Fibroblast of upper back skin (primary cell): ENCODE data around the gene MKRN2.
"Not testable (repeated sequence)": the region's sequence is repeated elsewhere in the genome, so short reads cannot be mapped to it uniquely, and the experiment has no call there.

Experiments used
- DNase-seq: peaks from one replicate; pipeline ENCODE4 v3.0.0-alpha.2; 2013

Gene MKRN2, protein sequence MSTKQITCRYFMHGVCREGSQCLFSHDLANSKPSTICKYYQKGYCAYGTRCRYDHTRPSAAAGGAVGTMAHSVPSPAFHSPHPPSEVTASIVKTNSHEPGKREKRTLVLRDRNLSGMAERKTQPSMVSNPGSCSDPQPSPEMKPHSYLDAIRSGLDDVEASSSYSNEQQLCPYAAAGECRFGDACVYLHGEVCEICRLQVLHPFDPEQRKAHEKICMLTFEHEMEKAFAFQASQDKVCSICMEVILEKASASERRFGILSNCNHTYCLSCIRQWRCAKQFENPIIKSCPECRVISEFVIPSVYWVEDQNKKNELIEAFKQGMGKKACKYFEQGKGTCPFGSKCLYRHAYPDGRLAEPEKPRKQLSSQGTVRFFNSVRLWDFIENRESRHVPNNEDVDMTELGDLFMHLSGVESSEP

DNA sequence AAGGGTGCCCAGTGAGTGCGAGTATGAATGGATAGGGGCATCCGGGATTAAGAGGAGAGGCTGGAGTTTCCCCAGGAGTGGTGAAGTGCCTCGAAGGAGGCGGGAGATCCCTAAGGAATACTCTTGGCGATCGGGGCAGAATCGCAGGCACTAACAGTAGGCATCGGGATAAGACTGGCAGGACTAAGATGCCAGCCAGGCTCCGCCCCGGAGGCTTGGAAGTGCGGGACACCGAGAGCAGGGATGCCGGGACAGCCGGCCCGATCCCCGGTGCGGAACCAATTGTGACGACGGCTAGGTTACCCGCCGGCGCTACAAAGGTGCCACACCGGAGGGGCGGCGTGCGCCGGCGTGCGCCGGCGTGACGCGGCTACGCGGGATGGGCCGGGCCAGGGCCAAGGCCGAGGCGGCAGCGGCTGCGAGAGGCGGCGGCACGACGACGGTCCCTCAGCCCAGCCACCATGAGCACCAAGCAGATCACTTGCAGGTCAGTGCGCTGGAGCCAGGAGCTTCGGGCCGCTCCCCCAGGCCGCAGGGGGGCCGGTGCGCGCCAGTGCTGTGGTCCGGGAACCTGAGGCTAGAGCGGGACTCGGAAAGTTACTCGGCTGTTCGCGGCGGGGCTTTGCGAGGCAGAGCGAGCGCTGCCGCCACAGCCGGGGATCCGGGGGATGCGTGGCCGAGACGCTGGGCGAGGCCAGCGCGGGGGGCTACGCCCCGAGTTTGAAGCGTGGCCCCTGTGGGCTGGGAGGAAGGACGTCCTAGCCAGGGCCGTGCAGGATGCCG is at the start of gene MKRN2:
Gene MKRN2 (plus strand): TSS at position 398 of the 783 bp plus-strand sequence. CDS start 64 bp downstream, at position 462.
- peak; percentile 79 for DNase-seq

DNA sequence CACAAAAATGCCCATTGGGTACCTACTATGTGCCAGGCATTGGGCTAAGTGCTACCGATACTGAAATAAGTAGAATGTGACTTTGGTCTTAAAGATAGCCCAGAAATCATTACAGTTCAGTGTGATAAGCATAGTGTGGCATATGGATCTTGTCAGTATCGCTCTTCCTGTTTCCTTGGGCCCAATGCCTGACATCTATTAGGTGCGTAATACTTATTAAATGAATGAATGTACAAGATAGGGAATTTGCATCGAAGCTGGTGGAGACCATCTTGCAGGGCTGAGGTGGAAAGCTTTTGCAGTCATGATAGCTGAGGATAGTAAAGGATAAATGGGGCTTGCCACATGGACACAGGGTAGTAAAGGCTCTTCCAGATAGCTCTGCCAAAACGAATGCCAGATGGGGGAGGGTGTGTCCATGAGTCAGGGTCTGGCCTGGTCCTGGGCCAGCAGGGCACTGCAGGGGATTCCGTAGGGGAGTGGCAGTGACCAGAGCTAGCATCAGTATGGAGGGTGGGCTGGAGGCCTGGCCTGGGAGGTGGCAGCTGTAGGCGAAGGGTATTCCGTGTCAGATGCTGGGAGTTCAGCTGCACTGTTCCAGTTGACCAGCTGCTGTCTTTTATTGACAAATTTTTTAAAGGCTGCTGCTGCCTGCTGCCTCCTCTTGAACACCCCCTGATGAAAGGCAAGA is 49.2 kb upstream of the MKRN2 start:
- DNase-seq = peak; percentile 71

DNA sequence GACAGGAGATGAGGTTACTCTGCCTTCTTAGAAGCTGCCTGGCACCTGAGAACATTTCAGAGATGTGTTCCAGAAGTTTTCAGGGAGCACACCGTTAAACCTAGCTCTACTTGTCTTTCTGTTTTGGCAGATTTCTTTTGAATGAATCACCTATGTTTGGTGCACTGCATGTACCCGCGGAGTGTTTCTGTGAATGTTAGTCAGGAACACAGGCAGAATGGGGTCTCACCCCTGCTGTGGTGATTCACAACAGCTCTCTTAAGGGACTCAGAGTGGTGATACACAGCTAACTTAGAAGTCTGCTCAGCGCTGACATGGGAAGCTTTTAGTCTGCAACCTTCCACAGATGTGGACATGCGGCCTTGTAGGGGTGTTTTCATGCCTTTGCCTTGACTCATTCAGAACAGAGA is 48.6 kb upstream of the MKRN2 start:
- peak; percentile 99 for DNase-seq

DNA sequence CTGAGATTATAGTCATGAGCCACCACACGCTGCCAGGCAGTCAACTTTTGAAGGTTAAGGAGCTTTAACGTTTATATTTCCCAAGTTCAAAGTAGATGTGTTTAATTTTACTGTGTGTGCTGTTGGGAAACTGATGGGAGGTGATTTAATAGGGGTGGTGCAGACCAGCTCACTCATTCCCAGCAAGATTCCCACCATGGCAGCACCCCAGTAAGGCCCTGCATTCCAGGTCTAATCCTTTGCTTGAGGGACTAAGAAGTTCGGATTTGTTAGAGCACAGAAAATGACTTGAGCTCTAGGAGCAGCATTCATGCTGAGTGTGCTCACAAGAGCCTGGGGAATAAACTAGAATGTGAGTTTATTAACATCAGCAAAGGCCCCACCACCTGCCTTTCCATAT is 47.4 kb upstream of the MKRN2 start:
- no peak for DNase-seq

DNA sequence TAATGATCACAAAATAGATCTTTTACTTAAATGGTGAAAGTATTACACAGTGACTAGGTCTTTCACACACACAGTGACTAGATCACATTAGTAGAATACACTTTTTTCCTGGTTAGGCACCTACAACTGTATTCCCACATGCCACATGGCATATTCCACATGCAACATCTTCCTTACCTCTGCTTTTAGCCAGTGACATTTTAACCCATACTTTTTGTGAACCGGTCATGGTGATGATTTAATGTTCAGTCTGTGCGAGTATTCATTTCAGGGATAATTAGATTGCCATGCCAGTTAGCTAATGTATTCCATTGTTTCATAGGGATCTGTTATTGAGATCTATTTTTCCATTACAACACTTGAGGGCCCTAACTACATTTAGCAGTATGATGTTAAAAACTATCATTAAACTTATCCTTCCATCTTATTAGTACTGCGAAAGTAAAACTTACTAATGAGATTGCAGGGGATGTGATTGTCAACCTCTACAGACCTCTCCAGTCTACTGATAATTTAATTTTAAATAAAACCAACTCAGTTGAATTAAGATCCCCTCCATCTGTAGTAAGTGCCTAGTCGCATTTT is 44.3 kb upstream of the MKRN2 start:
- no peak for DNase-seq

DNA sequence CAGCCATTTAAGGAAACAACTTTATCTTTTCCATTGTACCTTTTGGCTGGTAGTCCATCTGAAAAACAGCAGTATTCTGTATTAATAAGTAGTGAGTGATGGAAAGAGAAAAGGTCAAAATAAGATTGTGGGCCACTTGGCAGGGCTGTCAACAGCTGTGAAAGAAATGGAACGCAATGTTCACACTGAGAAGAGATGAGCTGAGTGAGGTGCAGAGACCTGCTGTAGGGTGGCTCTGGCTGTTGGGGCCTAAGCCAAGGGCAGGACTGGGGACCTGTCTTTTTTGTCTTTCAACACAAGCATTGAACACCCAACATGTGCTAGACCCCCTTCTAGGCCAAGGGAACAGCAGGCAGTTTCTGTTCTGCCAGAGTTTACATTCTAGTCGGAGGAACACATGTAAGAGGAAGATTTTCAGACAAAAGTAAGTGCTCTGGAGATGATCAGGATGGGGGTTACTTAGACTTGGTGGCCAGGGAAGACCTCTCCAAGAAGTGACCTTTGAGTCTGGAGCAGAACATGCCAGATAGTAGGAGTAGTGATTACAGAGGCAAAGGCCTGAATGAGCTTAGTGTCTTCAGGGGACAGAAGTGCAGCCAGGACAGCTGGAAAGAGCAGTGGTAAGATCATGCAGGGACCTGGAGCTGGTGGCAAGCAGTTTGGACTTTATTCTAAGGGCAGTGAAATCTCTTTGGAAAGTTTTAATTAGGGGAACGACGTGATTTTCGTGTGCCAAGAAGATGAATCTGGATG is 43.0 kb upstream of the MKRN2 start:
- no peak for DNase-seq

DNA sequence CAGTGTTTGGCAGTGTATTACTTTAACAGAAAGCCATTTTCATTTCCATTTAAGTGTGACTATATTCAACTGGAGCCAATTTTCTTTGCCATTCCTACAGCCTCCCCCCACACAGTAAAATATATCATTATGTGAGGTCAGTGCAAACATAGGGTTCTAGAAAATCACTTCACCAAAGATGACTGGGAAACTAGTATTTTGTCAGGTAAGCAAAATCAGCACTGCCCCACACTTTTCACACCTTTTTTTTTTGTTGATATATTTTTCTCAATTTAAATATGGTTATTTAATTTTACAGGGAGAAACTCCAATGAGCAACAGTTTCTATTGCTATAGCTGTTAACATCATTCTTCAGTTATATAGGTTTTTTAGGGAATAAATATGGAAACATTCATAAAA is 41.3 kb upstream of the MKRN2 start:
- DNase-seq = no peak

DNA sequence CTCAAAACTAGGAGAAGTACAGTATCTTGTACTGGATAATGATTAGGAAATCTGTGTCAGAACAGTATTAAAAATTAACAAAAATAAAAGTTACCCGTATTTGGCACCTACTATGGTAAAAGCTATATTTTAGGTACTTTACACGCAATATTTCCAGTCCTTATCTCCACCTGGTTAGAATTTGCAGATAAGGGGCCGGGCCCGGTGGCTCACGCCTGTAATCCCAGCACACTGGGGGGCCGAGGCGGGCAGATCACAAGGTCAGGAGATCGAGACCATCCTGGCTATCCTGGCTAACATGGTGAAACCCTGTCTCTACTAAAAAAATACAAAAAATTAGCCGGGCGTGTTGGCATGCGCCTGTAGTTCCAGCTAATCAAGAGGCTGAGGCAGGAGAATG is 40.0 kb upstream of the MKRN2 start:
- DNase-seq = no peak

DNA sequence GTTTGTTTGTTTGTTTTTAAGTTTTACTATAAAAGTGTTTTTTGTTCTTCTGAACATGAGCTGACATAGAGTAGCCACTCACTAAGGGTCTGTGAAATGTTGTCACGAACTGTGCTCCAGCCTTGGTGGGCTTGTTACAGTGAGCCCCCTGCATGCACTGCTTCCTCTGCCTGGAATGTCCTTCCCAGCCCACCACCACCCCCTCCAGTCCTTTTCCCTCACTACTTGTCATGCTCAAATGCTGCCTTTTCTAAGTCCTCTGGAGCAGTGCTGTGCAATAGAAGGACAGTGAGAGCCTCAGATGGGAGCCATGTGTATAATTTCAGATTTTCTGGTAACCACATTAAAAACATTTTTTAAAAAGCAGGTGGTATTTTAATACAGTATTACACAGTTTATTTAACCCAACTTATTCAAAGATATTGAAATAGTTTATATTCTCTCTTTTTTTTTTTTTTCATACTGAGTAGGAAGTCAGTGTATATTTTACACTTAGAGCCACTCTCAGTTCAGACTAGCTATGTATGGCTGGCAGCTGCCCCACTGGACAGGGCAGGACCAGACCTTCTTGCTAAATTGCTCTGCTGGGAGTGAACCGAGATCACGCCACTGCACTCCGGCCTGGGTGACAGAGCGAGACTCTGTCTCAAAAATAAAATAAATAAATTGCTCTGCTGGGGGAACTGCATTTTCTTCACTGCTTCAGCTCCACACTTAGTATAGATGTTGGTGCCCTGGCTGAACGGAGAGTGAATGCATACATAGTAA is 38.4 kb upstream of the MKRN2 start:
- DNase-seq = no peak

DNA sequence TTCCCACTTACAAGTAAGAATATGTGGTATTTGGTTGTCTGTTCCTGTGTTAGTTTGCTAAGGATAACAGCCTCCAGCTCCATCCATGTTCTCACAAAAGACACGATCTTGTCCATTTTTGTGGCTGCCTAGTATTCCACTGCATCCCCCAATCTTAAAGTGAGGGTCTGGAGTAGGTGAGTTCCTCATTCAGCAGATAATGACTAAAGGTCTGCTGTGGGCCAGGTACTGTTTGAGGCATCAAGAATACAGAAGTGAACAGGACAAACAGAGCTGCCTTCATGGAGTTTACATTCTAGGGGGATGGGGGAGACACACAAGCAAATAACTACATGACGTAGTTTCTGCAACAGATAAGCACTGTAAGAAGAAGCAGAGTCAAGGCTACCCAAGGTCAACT is 35.9 kb upstream of the MKRN2 start:
- DNase-seq = no peak

DNA sequence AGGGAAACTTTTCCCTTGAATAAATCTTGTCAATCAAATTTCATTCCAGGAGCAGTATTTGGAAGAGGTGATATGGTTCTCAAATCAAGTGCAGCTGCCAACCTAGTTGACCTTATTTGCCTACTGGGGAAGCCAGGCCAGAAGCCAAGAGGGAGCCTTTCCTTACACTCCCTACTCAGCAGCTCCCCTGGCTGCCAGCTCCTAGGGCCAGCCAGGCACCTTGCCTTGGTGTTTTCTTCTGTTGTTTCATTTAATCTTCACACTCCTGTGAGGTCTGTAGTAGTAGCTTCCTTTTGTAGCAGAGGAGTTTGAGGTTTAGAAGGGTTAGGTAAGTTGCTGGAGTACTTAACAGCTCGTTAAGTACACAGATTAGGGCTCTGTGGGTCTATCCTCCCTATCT is 34.2 kb upstream of the MKRN2 start:
- DNase-seq = no peak

DNA sequence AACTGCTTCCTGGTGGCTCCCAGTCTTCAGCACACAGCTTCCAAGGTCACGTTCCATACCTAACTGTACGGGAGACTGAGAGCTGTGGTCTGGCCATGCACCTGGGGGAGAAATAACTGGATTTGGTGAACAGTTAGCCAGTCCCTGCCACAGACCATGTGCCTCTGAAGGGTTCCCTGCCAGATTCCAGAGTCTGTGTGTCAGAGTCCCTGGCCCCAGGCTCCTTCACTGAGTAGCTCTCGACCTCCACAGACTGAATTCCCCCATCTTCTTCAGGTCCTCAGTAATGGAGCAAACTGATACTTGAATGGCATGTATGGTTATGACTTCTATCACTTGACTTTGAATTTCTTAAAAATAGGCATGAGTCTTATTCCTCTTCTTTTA is 29.1 kb upstream of the MKRN2 start:
- peak; percentile 6 for DNase-seq

DNA sequence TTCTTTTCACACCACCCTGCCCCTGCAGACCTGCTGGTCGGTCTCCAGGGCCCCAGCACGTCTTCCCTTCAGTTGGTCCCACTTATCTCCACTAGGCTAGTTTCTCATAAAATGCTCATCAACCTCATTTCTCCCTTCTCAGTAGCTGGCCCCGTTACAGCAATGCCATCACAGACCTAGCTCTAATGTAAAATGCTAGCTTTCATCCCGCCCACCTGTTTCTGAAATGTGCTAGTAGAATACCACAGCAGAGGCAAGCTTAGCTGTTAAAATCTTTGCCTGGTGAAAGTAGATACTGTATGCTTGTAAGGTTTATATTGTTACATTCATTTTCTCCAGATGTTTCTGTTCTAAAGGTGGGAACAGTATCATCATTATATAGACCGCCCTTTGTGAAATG is 24.7 kb upstream of the MKRN2 start:
- DNase-seq = no peak

DNA sequence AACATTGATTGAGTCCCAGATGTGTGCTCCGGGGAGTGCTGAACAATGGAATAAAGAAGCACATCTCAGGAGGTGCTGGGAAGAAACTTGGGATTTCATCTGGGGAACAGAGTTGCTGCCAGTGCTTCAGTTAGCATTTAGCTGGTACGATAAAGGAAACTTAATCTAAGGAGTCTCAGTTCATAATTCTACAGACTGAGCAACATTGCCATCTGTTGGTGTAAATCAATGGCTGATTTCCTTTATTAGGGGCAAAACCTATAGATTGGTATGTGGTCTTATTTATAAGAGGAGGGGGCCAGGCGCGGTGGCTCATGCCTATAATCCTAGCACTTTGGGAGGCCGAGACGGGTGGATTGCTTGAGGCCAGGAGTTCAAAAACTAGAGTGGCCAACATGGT is 20.5 kb upstream of the MKRN2 start:
- DNase-seq = peak; percentile 25

DNA sequence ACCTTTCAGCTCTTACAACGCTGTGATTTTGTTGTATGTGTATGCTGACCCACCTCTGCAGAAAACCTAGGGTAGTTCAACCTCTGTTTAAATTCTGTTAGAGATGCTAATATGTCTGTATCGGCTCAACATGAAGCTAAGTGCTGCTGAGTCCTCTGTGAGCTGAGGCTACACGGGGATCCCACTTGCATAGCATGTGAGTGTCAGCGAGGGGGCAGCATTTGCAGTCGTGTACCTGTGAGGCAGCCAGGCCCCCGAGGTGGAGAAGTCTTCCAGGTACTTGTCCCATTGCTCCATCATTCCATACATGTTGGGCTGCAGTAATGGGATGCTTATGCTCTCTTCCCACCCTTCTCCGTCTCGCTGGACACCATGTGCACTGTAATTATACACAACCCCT is 15.3 kb upstream of the MKRN2 start:
- DNase-seq = no peak

DNA sequence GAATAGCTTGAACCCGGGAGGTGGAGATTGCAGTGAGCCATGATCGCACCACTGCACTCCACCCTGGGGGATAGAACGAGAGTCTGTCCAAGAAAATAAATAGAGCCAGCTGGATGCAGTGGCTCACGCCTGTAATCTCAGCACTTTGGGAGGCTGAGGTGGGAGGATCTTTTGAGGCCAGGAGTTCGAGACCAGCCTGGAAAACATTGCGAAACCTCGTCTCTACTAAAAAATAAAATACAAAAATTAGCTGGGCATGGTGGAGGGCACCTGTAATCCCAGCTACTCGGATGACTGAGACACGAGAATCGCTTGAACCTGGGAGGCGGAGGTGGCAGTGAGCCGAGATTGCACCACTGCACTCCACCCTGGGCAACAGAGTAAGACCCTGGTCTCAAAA is 13.4 kb upstream of the MKRN2 start:
- not testable (repeated sequence) for DNase-seq

DNA sequence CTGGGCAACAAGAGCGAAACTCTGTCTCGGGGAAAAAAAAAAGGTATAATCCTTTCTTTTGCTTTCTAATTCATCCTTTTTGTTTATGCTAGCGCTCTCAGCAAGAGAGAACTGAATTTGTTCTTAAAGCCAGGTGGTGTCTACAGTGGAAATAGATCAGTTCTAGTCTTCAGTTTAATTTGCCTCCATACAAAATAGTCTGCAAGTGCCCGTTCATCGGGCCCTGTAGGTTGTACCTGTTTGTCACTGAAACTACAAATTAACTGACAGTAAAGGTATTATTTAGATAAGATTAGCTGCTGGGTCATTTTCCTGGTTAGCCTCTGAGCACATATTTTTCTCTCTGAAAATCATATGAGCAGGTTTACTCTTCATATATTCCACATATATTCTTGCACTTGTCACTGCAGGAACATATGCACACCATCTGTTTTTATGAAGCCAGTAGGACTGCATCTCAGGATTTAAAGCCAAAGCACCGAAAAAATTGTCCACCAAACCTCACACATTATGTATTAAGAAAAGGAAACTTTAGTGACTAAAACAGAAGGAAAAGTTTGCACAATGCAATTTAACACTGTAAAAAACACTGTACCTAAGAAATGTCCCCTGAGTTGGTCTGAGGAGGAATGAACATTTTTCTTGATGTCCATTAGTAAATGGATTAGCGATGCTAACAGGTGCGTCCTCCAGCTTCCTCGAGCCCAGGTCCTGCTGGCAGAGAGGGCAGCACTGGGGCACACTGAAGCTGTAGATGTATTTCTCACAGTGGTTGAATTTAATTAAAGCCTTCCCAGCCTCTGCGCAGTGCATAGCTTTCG is 12.0 kb upstream of the MKRN2 start:
- DNase-seq = no peak

DNA sequence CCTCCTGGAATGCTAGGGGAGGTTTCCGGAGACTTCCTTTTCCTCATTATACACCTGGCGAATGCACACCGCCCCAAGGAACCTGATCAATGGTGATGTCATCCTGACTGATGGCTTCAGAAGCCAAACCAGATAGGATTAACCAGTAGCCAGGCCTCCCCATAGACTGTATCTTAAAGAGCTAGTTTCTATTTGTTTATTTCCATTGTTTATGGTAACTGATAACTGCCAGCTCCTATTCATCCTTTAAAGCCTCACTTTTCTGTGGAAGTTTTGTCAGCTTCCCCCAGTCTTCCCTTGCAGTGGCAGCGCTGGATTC is 11.5 kb upstream of the MKRN2 start, which contains the start of gene MKRN2OS:
Gene MKRN2OS (minus strand): TSS at position 27 of the 319 bp plus-strand sequence. CDS start 35 bp downstream, outside the sequence.
- DNase-seq = no peak

DNA sequence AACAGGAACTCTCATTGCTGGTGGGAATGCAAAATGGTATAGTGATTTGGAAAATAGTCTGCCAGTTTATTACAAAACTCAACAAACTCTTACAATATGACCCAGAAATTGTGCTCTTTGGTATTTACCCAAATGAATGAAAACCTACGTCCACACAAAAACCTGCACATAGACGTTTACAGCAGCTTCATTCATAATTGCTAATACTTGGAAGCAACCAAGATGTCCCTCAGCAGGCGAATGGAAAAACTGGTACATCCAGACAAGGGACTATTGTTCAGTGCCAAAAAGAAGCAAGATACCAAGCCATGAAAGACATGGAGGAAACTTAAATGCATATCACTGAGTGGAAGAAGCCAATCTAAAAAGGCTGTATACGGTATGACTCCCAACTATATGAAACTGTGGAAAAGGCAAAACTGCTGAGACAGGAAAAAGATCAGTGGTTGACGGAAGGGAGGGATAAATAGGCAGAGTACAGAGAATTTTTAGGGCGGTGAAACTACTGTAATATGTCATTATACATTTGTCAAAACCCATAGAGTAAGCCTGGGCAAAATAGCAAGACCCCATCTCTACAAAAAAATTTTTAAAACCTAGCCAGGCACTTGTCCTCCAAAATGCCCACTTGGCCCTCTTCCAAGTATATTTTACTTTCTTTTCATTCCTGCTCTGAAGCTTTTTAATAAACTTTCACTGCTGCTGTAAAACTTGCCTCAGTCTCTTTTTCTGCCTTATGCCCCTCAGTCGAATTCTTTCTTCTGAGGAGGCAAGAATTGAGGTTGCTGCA is 6.7 kb upstream of the MKRN2 start:
- no peak for DNase-seq

DNA sequence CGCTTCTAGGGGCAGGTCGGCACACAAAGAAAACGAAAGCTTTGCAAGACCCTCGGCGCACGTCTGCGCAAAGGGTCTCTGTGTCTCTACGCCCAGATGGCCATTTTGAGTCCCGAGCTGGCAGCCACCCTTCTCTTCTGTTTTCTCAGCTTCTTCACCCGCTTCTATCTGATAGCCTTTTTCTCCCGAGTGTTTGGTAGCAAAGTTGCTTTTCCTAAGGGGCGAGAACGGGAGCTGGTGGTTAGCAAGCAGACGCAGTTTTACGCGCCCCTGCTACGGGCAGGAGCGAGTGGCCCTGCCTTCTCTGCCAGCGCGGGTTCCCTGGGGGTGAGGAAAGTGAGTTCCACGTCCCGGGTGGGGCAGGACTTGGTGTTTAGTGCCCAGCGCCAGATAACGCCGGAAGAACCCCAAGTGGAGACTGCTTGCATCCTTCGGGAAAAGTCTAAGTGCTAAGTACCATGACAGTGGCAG is 2.9 kb upstream of the MKRN2 start:
- peak; percentile 27 for DNase-seq
